Activated T-cell treated with anti-CD3 and anti-CD28 coated beads for 48 hours (primary cell): ENCODE data around the gene HPS1.

Source experiments
- DNase-seq: peaks from one replicate; pipeline ENCODE4 v3.0.0-alpha.2; 2020; ENCODE audit warnings: low read depth

HPS1 gene

GRCh38 chr10:98463976-98464754 is 17.4 kb upstream of the HPS1 start:
- DNase-seq: no peak

GRCh38 chr10:98463016-98463415 is 16.3 kb upstream of the HPS1 start:
- no peak for DNase-seq

GRCh38 chr10:98461500-98461842 is 14.7 kb upstream of the HPS1 start:
- DNase-seq: no peak

GRCh38 chr10:98460837-98461499 is 14.2 kb upstream of the HPS1 start:
- DNase-seq: no peak

- no peak for DNase-seq
Measured at GRCh38 chr10:98458809-98459784, 12.4 kb upstream of the HPS1 start.

GRCh38 chr10:98457721-98458120 is 11.0 kb upstream of the HPS1 start:
- no peak for DNase-seq

- no peak for DNase-seq
Measured at GRCh38 chr10:98456686-98457482, 10.1 kb upstream of the HPS1 start.

GRCh38 chr10:98456043-98456570 is 9.4 kb upstream of the HPS1 start:
- no peak for DNase-seq

GRCh38 chr10:98453729-98454128 is 7.0 kb upstream of the HPS1 start:
- no peak for DNase-seq

GRCh38 chr10:98450618-98451017 is 3.9 kb upstream of the HPS1 start:
- no peak for DNase-seq

GRCh38 chr10:98449287-98449686 is 2.6 kb upstream of the HPS1 start:
- no peak for DNase-seq

- peak; percentile 36 for DNase-seq
Measured at GRCh38 chr10:98446151-98446660, 529 bp downstream of the HPS1 start.

- no peak for DNase-seq
Measured at GRCh38 chr10:98445200-98445812, 1.4 kb downstream of the HPS1 start.

GRCh38 chr10:98444314-98445006 is 2.3 kb downstream of the HPS1 start:
- DNase-seq: no peak

GRCh38 chr10:98438715-98439114 is 8.0 kb downstream of the HPS1 start:
- DNase-seq: no peak

- no peak for DNase-seq
Measured at GRCh38 chr10:98436704-98437103, 10.0 kb downstream of the HPS1 start.

- no peak for DNase-seq
Measured at GRCh38 chr10:98435178-98435577, 11.6 kb downstream of the HPS1 start.

GRCh38 chr10:98433881-98434732 is 12.6 kb downstream of the HPS1 start:
- DNase-seq: no peak

- no peak for DNase-seq
Measured at GRCh38 chr10:98433371-98433770, 13.4 kb downstream of the HPS1 start.
